ENCODE measurements around the gene BCL2L1.

BCL2L1 gene

GRCh38 chr20:31708736-31709534, 13.7 kb downstream of the BCL2L1 start:
- DNase-seq: no peak

- no peak for DNase-seq
Measured at GRCh38 chr20:31707994-31708735, 14.5 kb downstream of the BCL2L1 start.

- no peak for DNase-seq
Measured at GRCh38 chr20:31707258-31707615, 15.4 kb downstream of the BCL2L1 start.

GRCh38 chr20:31706607-31707257, 15.9 kb downstream of the BCL2L1 start:
- no peak for DNase-seq

GRCh38 chr20:31705598-31706597, 16.8 kb downstream of the BCL2L1 start:
- DNase-seq: no peak

GRCh38 chr20:31705191-31705590, 17.5 kb downstream of the BCL2L1 start:
- no peak for DNase-seq

- DNase-seq: peak; percentile 67
Measured at GRCh38 chr20:31704225-31705119, 18.2 kb downstream of the BCL2L1 start.

- no peak for DNase-seq
Measured at GRCh38 chr20:31701591-31701990, 21.1 kb downstream of the BCL2L1 start.

- DNase-seq: no peak
Measured at GRCh38 chr20:31700747-31701146, 21.9 kb downstream of the BCL2L1 start.

GRCh38 chr20:31699801-31700728, 22.6 kb downstream of the BCL2L1 start:
- no peak for DNase-seq

- peak; percentile 98 for DNase-seq
Measured at GRCh38 chr20:31698803-31699718, 23.6 kb downstream of the BCL2L1 start.

- DNase-seq: no peak
Measured at GRCh38 chr20:31698243-31698802, 24.3 kb downstream of the BCL2L1 start.

GRCh38 chr20:31695849-31696804, 26.5 kb downstream of the BCL2L1 start:
- peak; percentile 93 for DNase-seq

GRCh38 chr20:31694842-31695593, 27.6 kb downstream of the BCL2L1 start:
- no peak for DNase-seq

GRCh38 chr20:31693987-31694661, 28.5 kb downstream of the BCL2L1 start:
- DNase-seq: no peak

GRCh38 chr20:31693402-31693801, 29.3 kb downstream of the BCL2L1 start:
- no peak for DNase-seq
